ENCODE measurements around the gene RGS9.

Gene RGS9

GRCh38 chr17:65222214-65222738, 85.1 kb downstream of the RGS9 start:
- Histone ChIP-seq H3K4me1 (ENCODE audit: control insufficient read depth, insufficient read depth, low read length) (no peaks in the 10 kb centered on the region), H3K4me3 (ENCODE audit: low read length) (no peak overlapping the region), H3K36me3 (ENCODE audit: control insufficient read depth, insufficient read depth, low read length) (no peaks in the 10 kb centered on the region), H3K9ac (ENCODE audit: low read length) (no peak overlapping the region), H3K27ac (ENCODE audit: low read depth, low read length) (no peak overlapping the region), H3K27me3 (ENCODE audit: control insufficient read depth, insufficient read depth, low read length) (no peaks in the 10 kb centered on the region)

GRCh38 chr17:65225061-65225460, 87.9 kb downstream of the RGS9 start:
- Histone ChIP-seq H3K27me3 (ENCODE audit: control insufficient read depth, insufficient read depth, low read length) (no peaks in the 10 kb centered on the region), H3K9ac (ENCODE audit: low read length) (no peak overlapping the region), H3K27ac (ENCODE audit: low read depth, low read length) (no peak overlapping the region), H3K36me3 (ENCODE audit: control insufficient read depth, insufficient read depth, low read length) (no peaks in the 10 kb centered on the region), H3K4me1 (ENCODE audit: control insufficient read depth, insufficient read depth, low read length) (no peaks in the 10 kb centered on the region), H3K4me3 (ENCODE audit: low read length) (no peak overlapping the region)

- H3K27me3 ChIP-seq (ENCODE audit: control insufficient read depth, insufficient read depth, low read length), result no peaks in the 10 kb centered on the region
- no peaks in the 10 kb centered on the region for H3K4me1 ChIP-seq (ENCODE audit: control insufficient read depth, insufficient read depth, low read length)
- no peak overlapping the region for H3K27ac ChIP-seq (ENCODE audit: low read depth, low read length)
- H3K9ac ChIP-seq (ENCODE audit: low read length), result no peak overlapping the region
- no peak overlapping the region for H3K4me3 ChIP-seq (ENCODE audit: low read length)
- no peaks in the 10 kb centered on the region for H3K36me3 ChIP-seq (ENCODE audit: control insufficient read depth, insufficient read depth, low read length)
These were observed 89.1 kb downstream of the RGS9 start for GRCh38 chr17:65226227-65226626.

GRCh38 chr17:65227637-65228036, 90.5 kb downstream of the RGS9 start:
- Histone ChIP-seq H3K27ac (ENCODE audit: low read depth, low read length) (no peak overlapping the region), H3K4me3 (ENCODE audit: low read length) (no peak overlapping the region), H3K4me1 (ENCODE audit: control insufficient read depth, insufficient read depth, low read length) (no peaks in the 10 kb centered on the region), H3K27me3 (ENCODE audit: control insufficient read depth, insufficient read depth, low read length) (no peaks in the 10 kb centered on the region), H3K36me3 (ENCODE audit: control insufficient read depth, insufficient read depth, low read length) (no peaks in the 10 kb centered on the region), H3K9ac (ENCODE audit: low read length) (no peak overlapping the region)

GRCh38 chr17:65228287-65228686, 91.1 kb downstream of the RGS9 start:
- no peaks in the 10 kb centered on the region for H3K36me3 ChIP-seq (ENCODE audit: control insufficient read depth, insufficient read depth, low read length)
- no peak overlapping the region for H3K4me3 ChIP-seq (ENCODE audit: low read length)
- no peaks in the 10 kb centered on the region for H3K4me1 ChIP-seq (ENCODE audit: control insufficient read depth, insufficient read depth, low read length)
- H3K27me3 ChIP-seq (ENCODE audit: control insufficient read depth, insufficient read depth, low read length), result no peaks in the 10 kb centered on the region
- no peak overlapping the region for H3K27ac ChIP-seq (ENCODE audit: low read depth, low read length)
- H3K9ac ChIP-seq (ENCODE audit: low read length), result no peak overlapping the region

GRCh38 chr17:65228734-65229620, 91.8 kb downstream of the RGS9 start:
- no peaks in the 10 kb centered on the region for H3K36me3 ChIP-seq (ENCODE audit: control insufficient read depth, insufficient read depth, low read length)
- H3K27ac ChIP-seq (ENCODE audit: low read depth, low read length), result no peak overlapping the region
- no peak overlapping the region for H3K4me3 ChIP-seq (ENCODE audit: low read length)
- no peaks in the 10 kb centered on the region for H3K27me3 ChIP-seq (ENCODE audit: control insufficient read depth, insufficient read depth, low read length)
- H3K9ac ChIP-seq (ENCODE audit: low read length), result no peak overlapping the region
- H3K4me1 ChIP-seq (ENCODE audit: control insufficient read depth, insufficient read depth, low read length), result no peaks in the 10 kb centered on the region

- Histone ChIP-seq H3K27ac (ENCODE audit: low read depth, low read length) (no peak overlapping the region), H3K4me1 (ENCODE audit: control insufficient read depth, insufficient read depth, low read length) (no peaks in the 10 kb centered on the region), H3K4me3 (ENCODE audit: low read length) (no peak overlapping the region), H3K27me3 (ENCODE audit: control insufficient read depth, insufficient read depth, low read length) (no peaks in the 10 kb centered on the region), H3K36me3 (ENCODE audit: control insufficient read depth, insufficient read depth, low read length) (no peaks in the 10 kb centered on the region), H3K9ac (ENCODE audit: low read length) (no peak overlapping the region)
These were observed 92.4 kb downstream of the RGS9 start for GRCh38 chr17:65229621-65229995.

GRCh38 chr17:65230040-65230439, 92.9 kb downstream of the RGS9 start:
- H3K4me1 ChIP-seq (ENCODE audit: control insufficient read depth, insufficient read depth, low read length), result no peaks in the 10 kb centered on the region

GRCh38 chr17:65231086-65231485, 93.9 kb downstream of the RGS9 start:
- Histone ChIP-seq H3K4me3 (ENCODE audit: low read length) (no peak overlapping the region), H3K36me3 (ENCODE audit: control insufficient read depth, insufficient read depth, low read length) (no peaks in the 10 kb centered on the region), H3K27ac (ENCODE audit: low read depth, low read length) (no peak overlapping the region), H3K4me1 (ENCODE audit: control insufficient read depth, insufficient read depth, low read length) (no peaks in the 10 kb centered on the region), H3K27me3 (ENCODE audit: control insufficient read depth, insufficient read depth, low read length) (no peaks in the 10 kb centered on the region), H3K9ac (ENCODE audit: low read length) (no peak overlapping the region)

More at GRCh38 chr17:65230040-65230439, 92.9 kb downstream of the RGS9 start:
- H3K36me3 ChIP-seq (ENCODE audit: control insufficient read depth, insufficient read depth, low read length), result no peaks in the 10 kb centered on the region
- no peak overlapping the region for H3K9ac ChIP-seq (ENCODE audit: low read length)
- no peaks in the 10 kb centered on the region for H3K27me3 ChIP-seq (ENCODE audit: control insufficient read depth, insufficient read depth, low read length)
- H3K4me3 ChIP-seq (ENCODE audit: low read length), result no peak overlapping the region
- H3K27ac ChIP-seq (ENCODE audit: low read depth, low read length), result no peak overlapping the region

- Histone ChIP-seq H3K36me3 (ENCODE audit: control insufficient read depth, insufficient read depth, low read length) (no peaks in the 10 kb centered on the region), H3K27ac (ENCODE audit: low read depth, low read length) (no peak overlapping the region), H3K9ac (ENCODE audit: low read length) (no peak overlapping the region), H3K4me3 (ENCODE audit: low read length) (no peak overlapping the region), H3K27me3 (ENCODE audit: control insufficient read depth, insufficient read depth, low read length) (no peaks in the 10 kb centered on the region), H3K4me1 (ENCODE audit: control insufficient read depth, insufficient read depth, low read length) (no peaks in the 10 kb centered on the region)
These were observed 94.6 kb downstream of the RGS9 start for GRCh38 chr17:65231662-65232335.

- Histone ChIP-seq H3K4me1 (ENCODE audit: control insufficient read depth, insufficient read depth, low read length) (no peaks in the 10 kb centered on the region), H3K9ac (ENCODE audit: low read length) (no peak overlapping the region), H3K27me3 (ENCODE audit: control insufficient read depth, insufficient read depth, low read length) (no peaks in the 10 kb centered on the region), H3K4me3 (ENCODE audit: low read length) (no peak overlapping the region), H3K36me3 (ENCODE audit: control insufficient read depth, insufficient read depth, low read length) (no peaks in the 10 kb centered on the region), H3K27ac (ENCODE audit: low read depth, low read length) (no peak overlapping the region)
These were observed 98.1 kb downstream of the RGS9 start for GRCh38 chr17:65235284-65235683.

- Histone ChIP-seq H3K27me3 (ENCODE audit: control insufficient read depth, insufficient read depth, low read length) (no peaks in the 10 kb centered on the region), H3K9ac (ENCODE audit: low read length) (no peak overlapping the region), H3K27ac (ENCODE audit: low read depth, low read length) (no peak overlapping the region), H3K36me3 (ENCODE audit: control insufficient read depth, insufficient read depth, low read length) (no peaks in the 10 kb centered on the region), H3K4me3 (ENCODE audit: low read length) (no peak overlapping the region), H3K4me1 (ENCODE audit: control insufficient read depth, insufficient read depth, low read length) (no peaks in the 10 kb centered on the region)
These were observed 99.2 kb downstream of the RGS9 start for GRCh38 chr17:65236321-65236720.

Measured in rectal smooth muscle tissue (tissue), 1 donor.